GM12878 (cell line): Measurements from ENCODE around the gene MBOAT2. TPM values are rescaled to one million over a fixed set of nuclear protein-coding genes. Genes with fewer than 3 reads are reported as not detected.
"Not testable (repeated sequence)": the region's sequence is repeated elsewhere in the genome, so short reads cannot be mapped to it uniquely, and the experiment has no call there.

ENCODE experiments used
- ATAC-seq: fragments of 200-7000 bp; cut with Tn5 transposase; 3 replicates; pipeline ENCODE4 v1.9.1; 2020; ENCODE audit warnings: mild to moderate bottlenecking, moderate library complexity
- BruUV-seq: library from RNA; stranded (reverse); fragments of 400-500 nt; replicated peaks from 2 replicates; lab custom pipeline; 2021; lab: Mats Ljungman, UMichigan
- CTCF ChIA-PET: fragments of 300-600 bp; sonication (Branson Sonifier 250); formaldehyde crosslinking; extraction: SDS; loops from one replicate; lab custom pipeline; 2021; ENCODE audit warnings: inconsistent platforms; lab: Yijun Ruan, JAX
- POLR2A ChIA-PET: fragments of 350-600 bp; formaldehyde crosslinking; extraction: SDS; loops from one replicate; lab custom pipeline; 2021; ENCODE audit warnings: inconsistent platforms; lab: Charles Lee
- RAD21 ChIA-PET: fragments of 300-600 bp; sonication (Branson Sonifier 250); formaldehyde crosslinking; loops from one replicate; lab custom pipeline; 2023; ENCODE audit warnings: antibody characterized with exemption; ENCODE audit not compliant: unreplicated experiment; lab: Charles Lee
- SMC1A ChIA-PET: fragments of 300-600 bp; sonication (Branson Sonifier 250); formaldehyde crosslinking; loops from one replicate; lab custom pipeline; 2023; ENCODE audit not compliant: unreplicated experiment, uncharacterized antibody; lab: Charles Lee
- DNase-seq: peaks from one replicate; pipeline ENCODE4 v3.0.0-alpha.2; 2011; ENCODE audit warnings: low read depth, low spot score
- FAIRE-seq: peaks from 3 replicates; lab custom pipeline; 2011; peaks lifted over from hg19 to GRCh38; lab: Jason Lieb, UNC
- H2AFZ ChIP-seq: 2 replicates; pipeline ENCODE4 v1.6.0; 2011; ENCODE audit warnings: low read depth, low read length, control low read depth; ENCODE audit not compliant: control insufficient read depth
- H3K27ac ChIP-seq: 2 replicates; pipeline ENCODE4 v1.5.1; 2011; ENCODE audit warnings: control low read depth; ENCODE audit not compliant: control insufficient read depth, insufficient read depth
- H3K27me3 ChIP-seq, 2 experiments: replicated peaks in 1 of 2; 2 replicates each; pipeline versions ENCODE4 v1.6.0 to v1.6.1; 2011; ENCODE audit warnings: low read length in 1 of 2; ENCODE audit not compliant: control insufficient read depth in 2 of 2, insufficient read depth in 2 of 2
- H3K36me3 ChIP-seq, 2 experiments: 2 replicates each; pipeline ENCODE4 v1.5.1; 2011; ENCODE audit warnings: low read length in 1 of 2; ENCODE audit not compliant: control insufficient read depth in 2 of 2, insufficient read depth in 2 of 2
- H3K4me1 ChIP-seq: 2 replicates; pipeline ENCODE4 v1.6.1; 2011; ENCODE audit warnings: mild to moderate bottlenecking, low read length, moderate library complexity, mixed read lengths; ENCODE audit not compliant: control insufficient read depth, insufficient read depth
- H3K4me2 ChIP-seq: 2 replicates; pipeline ENCODE4 v1.6.0; 2011; ENCODE audit warnings: control low read depth; ENCODE audit not compliant: control insufficient read depth, insufficient read depth
- H3K4me3 ChIP-seq: fragments of 200-600 bp; sonication (generic); 2 replicates; pipeline ENCODE4 v1.5.1; 2016
- H3K79me2 ChIP-seq: 2 replicates; pipeline ENCODE4 v1.6.0; 2011; ENCODE audit warnings: low read length; ENCODE audit not compliant: control insufficient read depth, insufficient read depth
- H3K9ac ChIP-seq: 2 replicates; pipeline ENCODE4 v1.8.0; 2011; ENCODE audit warnings: low read length, control low read depth, mixed read lengths; ENCODE audit not compliant: control insufficient read depth, insufficient read depth
- H3K9me3 ChIP-seq: replicated peaks from 3 replicates; pipeline ENCODE4 v1.5.1; 2011; ENCODE audit warnings: mild to moderate bottlenecking, low read length; ENCODE audit not compliant: control insufficient read depth, insufficient read depth
- H4K20me1 ChIP-seq: 2 replicates; pipeline ENCODE4 v1.6.0; 2011; ENCODE audit not compliant: control insufficient read depth, insufficient read depth
- ATF7 ChIP-seq: fragments of 450-650 bp; IDR thresholded peaks from 2 replicates; pipeline ENCODE4 v1.6.1; 2016; ENCODE audit warnings: low read depth, mild to moderate bottlenecking
- EZH2 ChIP-seq: IDR thresholded peaks from 2 replicates; pipeline ENCODE4 v1.6.1; 2012; ENCODE audit warnings: low read depth, mild to moderate bottlenecking, control low read depth, inconsistent platforms, low read length, borderline replicate concordance; ENCODE audit not compliant: control insufficient read depth
- HCFC1 ChIP-seq: fragments of 150-350 bp; IDR thresholded peaks from 2 replicates; pipeline ENCODE4 v1.6.1; 2014; ENCODE audit warnings: low read length
- HDAC2 ChIP-seq: fragments of 200-600 bp; sonication (generic); IDR thresholded peaks from 2 replicates; pipeline ENCODE4 v1.6.1; 2017
- JUNB ChIP-seq: IDR thresholded peaks from 2 replicates; pipeline ENCODE4 v1.6.1; 2016; ENCODE audit warnings: antibody characterized with exemption, mild to moderate bottlenecking
- KLF5 ChIP-seq: fragments of 450-650 bp; IDR thresholded peaks from 2 replicates; pipeline ENCODE4 v1.6.1; 2014; ENCODE audit warnings: mild to moderate bottlenecking; ENCODE audit not compliant: partially characterized antibody
- RUNX3 ChIP-seq: IDR thresholded peaks from 2 replicates; pipeline ENCODE4 v1.6.1; 2012; ENCODE audit warnings: low read length, inconsistent platforms
- SIN3A ChIP-seq: IDR thresholded peaks from 2 replicates; pipeline ENCODE4 v1.6.1; 2012; ENCODE audit warnings: low read depth, low read length, improper control_type of control experiment
- SUPT20H ChIP-seq: IDR thresholded peaks from 2 replicates; pipeline ENCODE4 v1.6.1; 2011; ENCODE audit warnings: low read depth, mild to moderate bottlenecking, low read length, moderate library complexity, borderline replicate concordance; ENCODE audit not compliant: control insufficient read depth
- SUZ12 ChIP-seq: fragments of 200-600 bp; sonication (generic); IDR thresholded peaks from one replicate; pipeline ENCODE4 v1.6.1; 2018; ENCODE audit warnings: antibody characterized with exemption, mild to moderate bottlenecking; ENCODE audit not compliant: unreplicated experiment
- TBL1XR1 ChIP-seq: IDR thresholded peaks from 2 replicates; pipeline ENCODE4 v1.6.1; 2012; ENCODE audit warnings: low read depth, low read length, improper control_type of control experiment
- YY1 ChIP-seq: IDR thresholded peaks from 2 replicates; pipeline ENCODE4 v1.6.1; 2011; ENCODE audit warnings: low read depth, mild to moderate bottlenecking, low read length
- ZZZ3 ChIP-seq: IDR thresholded peaks from 2 replicates; pipeline ENCODE4 v1.6.1; 2011; ENCODE audit warnings: low read depth; ENCODE audit not compliant: control insufficient read depth, insufficient read length
- WGBS: methylation state at CpG from one replicate; pipeline ENCODE4 v1.1.6; 2016; ENCODE audit warnings: low lambda C conversion rate; ENCODE audit not compliant: insufficient replicate concordance, insufficient coverage; ENCODE audit errors: missing lambda C conversion rate; 5-methylcytosine and 5-hydroxymethylcytosine counted together
- in situ Hi-C: fragments of 300-500 bp; cut with MboI; formaldehyde crosslinking; loops from 9 replicates; pipeline ENCODE4 v1.14.3; 2018; ENCODE audit warnings: mixed read lengths
- intact Hi-C: fragments of 100-400 bp; cut with micrococcal nuclease; formaldehyde crosslinking; loops from one replicate; pipeline ENCODE4 v1.14.2; 2022; ENCODE audit not compliant: unreplicated experiment
- polyA plus RNA-seq, 11 experiments: library from polyadenylated mRNA; depleted of rRNA in 4 of 11; unstranded in 6 of 11; stranded (reverse) in 5 of 11; fragments of >200 nt; fragmentation: Nextera tagmentation in 4 of 11; fragmentation: Illumina TruSeq in 1 of 11; extraction: Ambion mirVana in 4 of 11; extraction: Trizol in 1 of 11; gene quantifications; 1 replicate in 1 of 11; 2 replicates in 10 of 11; pipeline versions ENCODE4 v1.2.1 to v1.2.3, GENCODE V29; 2011 to 2016; ENCODE audit warnings: inconsistent platforms in 2 of 11, missing spikeins in 2 of 11, low read depth in 1 of 11
- total RNA-seq, 4 experiments: library from RNA; depleted of rRNA in 3 of 4; stranded (reverse); fragments of >200 nt in 3 of 4; fragmentation: Illumina TruSeq in 1 of 4; extraction: Trizol in 1 of 4; gene quantifications; 2 replicates each; pipeline versions ENCODE4 v1.2.1 to v1.2.3, GENCODE V29; 2013 to 2021
- TF ChIP-seq, protein P1 (sequence below): fragments of 450-650 bp; IDR thresholded peaks from 2 replicates; pipeline ENCODE4 v1.6.1; 2017; ENCODE audit warnings: mild to moderate bottlenecking

Gene MBOAT2
- total and polyA plus RNA-seq, 10 of the 15 experiments (the other 5 are each of a cell fraction or from before 2014, with no cell fraction given) = 0.08 to 40.6 (median 1.8) TPM

DNA sequence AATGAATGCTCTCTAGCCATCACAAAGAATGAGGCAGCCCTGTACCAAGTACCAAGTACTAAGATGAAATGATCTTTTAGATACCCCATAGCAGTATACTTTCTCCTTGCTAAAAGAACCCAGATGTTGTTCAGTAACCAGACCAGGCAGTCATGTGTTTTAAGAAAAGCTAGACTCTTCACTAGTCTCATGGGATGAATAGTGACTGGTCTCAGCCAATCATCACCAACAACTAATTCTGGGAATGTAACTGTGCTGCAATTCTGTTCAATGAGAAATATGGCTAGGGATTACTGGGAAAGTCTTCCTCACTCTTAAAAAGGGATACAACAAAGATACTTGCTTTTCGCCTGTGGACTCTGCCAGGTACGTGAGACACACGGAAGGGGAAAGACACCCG, 29.5 kb downstream of the MBOAT2 start:
- RAD21 ChIA-PET = no interaction called here
- intact Hi-C loops (no loop called here), in situ Hi-C loops (no loop called here)
- no TSS peak for BruUV-seq
- no peak overlapping the region for H2AFZ ChIP-seq
- WGBS = 76% methylated on average over 4 of the region's 4 CpGs
- FAIRE-seq = no peak
- no peak for DNase-seq
- SMC1A ChIA-PET = no interaction called here
- no peaks in the 10 kb centered on the region; the same call in 2 of the 3 replicates for H3K9me3 ChIP-seq
- H3K9ac ChIP-seq = no peak overlapping the region
- H3K4me3 ChIP-seq = no peak overlapping the region
- H3K36me3 ChIP-seq = no peaks in the 10 kb centered on the region
- no peaks in the 10 kb centered on the region for H3K4me1 ChIP-seq
- no peak overlapping the region for H3K27ac ChIP-seq
- H3K79me2 ChIP-seq = no peaks in the 10 kb centered on the region
- H3K27me3 ChIP-seq = no peaks in the 10 kb centered on the region
- H3K4me2 ChIP-seq = no peak overlapping the region
- no peaks in the 10 kb centered on the region for H4K20me1 ChIP-seq
- no peak for ATAC-seq
- POLR2A ChIA-PET = interaction anchor here (0.5 to 0.7 kb wide), 2 partner anchors 22 to 1621 kb away, joined by 3 to 6 read pairs; no protein-coding TSS in a partner anchor
- no peak for TF ChIP-seq RUNX3
- TF ChIP-seq HCFC1 = no peak
- TF ChIP-seq SIN3A = no peak
- no peak for TF ChIP-seq YY1
- no peak for TF ChIP-seq ZZZ3
- TF ChIP-seq, protein P1, sequence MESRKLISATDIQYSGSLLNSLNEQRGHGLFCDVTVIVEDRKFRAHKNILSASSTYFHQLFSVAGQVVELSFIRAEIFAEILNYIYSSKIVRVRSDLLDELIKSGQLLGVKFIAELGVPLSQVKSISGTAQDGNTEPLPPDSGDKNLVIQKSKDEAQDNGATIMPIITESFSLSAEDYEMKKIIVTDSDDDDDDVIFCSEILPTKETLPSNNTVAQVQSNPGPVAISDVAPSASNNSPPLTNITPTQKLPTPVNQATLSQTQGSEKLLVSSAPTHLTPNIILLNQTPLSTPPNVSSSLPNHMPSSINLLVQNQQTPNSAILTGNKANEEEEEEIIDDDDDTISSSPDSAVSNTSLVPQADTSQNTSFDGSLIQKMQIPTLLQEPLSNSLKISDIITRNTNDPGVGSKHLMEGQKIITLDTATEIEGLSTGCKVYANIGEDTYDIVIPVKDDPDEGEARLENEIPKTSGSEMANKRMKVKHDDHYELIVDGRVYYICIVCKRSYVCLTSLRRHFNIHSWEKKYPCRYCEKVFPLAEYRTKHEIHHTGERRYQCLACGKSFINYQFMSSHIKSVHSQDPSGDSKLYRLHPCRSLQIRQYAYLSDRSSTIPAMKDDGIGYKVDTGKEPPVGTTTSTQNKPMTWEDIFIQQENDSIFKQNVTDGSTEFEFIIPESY = no peak
- no peak for TF ChIP-seq KLF5
- no peak for TF ChIP-seq HDAC2
- no peak for TF ChIP-seq EZH2
- no peak for TF ChIP-seq SUZ12
- TF ChIP-seq JUNB = no peak
- TF ChIP-seq SUPT20H = no peak
- no peak for TF ChIP-seq ATF7
- TF ChIP-seq TBL1XR1 = no peak
- CTCF ChIA-PET = no interaction called here

DNA sequence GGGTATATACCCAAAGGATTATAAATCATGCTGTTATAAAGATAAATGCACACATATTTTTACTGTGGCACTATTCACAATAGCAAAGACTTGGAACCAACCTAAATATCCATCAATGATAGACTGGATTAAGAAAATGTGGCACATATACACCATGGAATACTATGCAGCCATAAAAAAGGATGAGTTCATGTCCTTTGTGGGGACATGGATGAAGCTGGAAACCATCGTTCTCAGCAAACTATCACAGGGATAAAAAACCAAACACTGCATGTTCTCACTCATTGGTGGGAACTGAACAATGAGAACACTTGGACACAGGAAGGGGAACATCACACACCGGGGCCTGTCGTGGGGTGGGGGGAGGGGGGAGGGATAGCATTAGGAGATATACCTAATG, 30.5 kb downstream of the MBOAT2 start:
- WGBS = 0% methylated on average over 1 of the region's 3 CpGs
- H3K4me2 ChIP-seq, BruUV-seq, DNase-seq, H3K27me3 ChIP-seq, H3K36me3 ChIP-seq, SMC1A ChIA-PET, CTCF ChIA-PET, H3K79me2 ChIP-seq, H3K9me3 ChIP-seq, H3K27ac ChIP-seq, FAIRE-seq, in situ Hi-C loops, POLR2A ChIA-PET, H2AFZ ChIP-seq, RAD21 ChIA-PET, H3K9ac ChIP-seq, ATAC-seq, H4K20me1 ChIP-seq, H3K4me3 ChIP-seq, intact Hi-C loops, H3K4me1 ChIP-seq: not testable (repeated sequence)
